Fibroblast of gingiva (primary cell): ENCODE measurements around the gene NCF4.

Source experiments
- DNase-seq: peaks from one replicate; pipeline ENCODE4 v3.0.0-alpha.2; 2011; ENCODE audit warnings: low read depth

NCF4 gene

GRCh38 chr22:36838119-36839030 lies 22.4 kb upstream of the NCF4 start:
- no peak for DNase-seq

GRCh38 chr22:36839356-36840073 lies 21.3 kb upstream of the NCF4 start:
- DNase-seq = no peak

DNA sequence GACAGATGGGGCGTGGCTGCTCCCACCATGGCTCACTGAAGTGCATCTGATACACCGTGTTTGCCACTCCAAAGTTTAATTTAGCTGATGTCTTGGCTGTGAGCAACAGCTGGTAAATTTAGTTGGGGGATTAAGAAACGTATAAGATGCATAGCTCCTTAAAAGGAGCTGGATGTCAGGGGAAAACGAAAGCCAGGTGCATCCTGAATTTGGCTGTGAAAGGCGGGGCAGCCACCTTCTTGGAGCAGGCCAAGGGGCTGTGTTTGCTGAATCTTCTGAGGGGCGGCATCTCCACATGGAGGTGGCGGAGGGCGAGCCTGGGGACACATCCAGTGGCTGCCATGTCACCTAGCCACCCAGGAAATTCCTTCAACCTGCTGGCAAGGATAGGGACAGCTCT lies 20.7 kb upstream of the NCF4 start:
- DNase-seq = no peak

DNA sequence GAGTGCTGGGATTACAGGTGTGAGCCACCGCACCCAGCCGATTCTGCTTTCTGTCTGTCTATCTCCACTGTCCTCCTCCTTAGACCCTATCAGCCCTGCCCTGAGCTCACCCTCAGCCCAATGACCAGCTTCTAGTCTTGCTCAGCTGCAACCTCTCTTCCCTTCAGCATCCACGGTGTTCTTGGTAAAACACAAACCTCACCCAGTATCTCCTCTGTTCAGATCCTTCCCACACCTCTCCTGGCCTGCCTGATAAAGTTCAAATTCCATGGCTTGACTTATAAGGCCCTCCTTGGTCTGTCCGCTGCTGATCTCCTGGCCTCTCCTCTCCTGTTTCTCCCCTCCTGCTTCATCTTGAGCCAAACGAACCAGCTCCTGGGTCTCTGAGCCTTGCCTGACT lies 14.5 kb upstream of the NCF4 start:
- no peak for DNase-seq

DNA sequence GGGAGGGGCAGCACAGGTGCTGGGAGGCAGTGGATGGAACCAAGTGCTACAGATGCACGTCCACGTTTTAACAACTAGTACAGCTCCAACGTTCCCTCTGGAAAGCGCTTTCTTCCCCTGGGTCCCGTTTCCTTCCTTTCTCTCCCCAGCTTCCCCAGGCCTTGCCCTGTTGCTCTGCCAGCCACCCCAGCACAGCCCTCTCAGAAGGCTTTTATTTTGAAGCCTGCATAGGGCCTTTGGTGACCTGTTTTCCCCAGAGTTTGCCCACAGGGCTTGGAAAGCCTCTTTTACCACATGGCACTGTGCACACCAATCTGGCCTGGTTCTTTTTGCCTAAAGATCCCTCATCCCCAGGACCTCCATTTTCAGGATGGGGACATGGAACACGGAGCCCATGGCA lies 13.9 kb upstream of the NCF4 start:
- no peak for DNase-seq

- no peak for DNase-seq
Observed at GRCh38 chr22:36850056-36850455, 10.8 kb upstream of the NCF4 start.

DNA sequence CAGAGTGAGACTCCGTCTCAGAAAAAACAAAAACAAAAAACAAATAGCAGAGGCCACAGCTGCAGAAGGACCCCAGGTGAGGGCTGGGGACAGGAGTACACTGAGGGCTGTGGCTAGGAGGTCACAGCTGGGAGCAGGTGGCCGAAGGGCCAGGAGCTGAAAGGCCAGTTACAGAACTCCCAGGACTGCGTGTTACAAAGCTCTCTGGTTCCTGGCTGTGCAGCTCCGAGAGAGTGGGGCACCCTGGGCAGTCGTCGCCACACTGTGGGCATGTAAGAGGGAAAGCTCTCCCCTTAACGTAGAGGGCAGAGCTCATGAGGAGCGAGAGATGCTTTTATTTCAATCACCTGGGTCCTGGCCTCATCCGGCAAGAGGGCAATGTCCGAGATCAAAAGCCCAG lies 10.1 kb upstream of the NCF4 start:
- DNase-seq = no peak

- DNase-seq = no peak
Observed at GRCh38 chr22:36852056-36852973, 8.5 kb upstream of the NCF4 start.

GRCh38 chr22:36853407-36854099 lies 7.3 kb upstream of the NCF4 start:
- no peak for DNase-seq

DNA sequence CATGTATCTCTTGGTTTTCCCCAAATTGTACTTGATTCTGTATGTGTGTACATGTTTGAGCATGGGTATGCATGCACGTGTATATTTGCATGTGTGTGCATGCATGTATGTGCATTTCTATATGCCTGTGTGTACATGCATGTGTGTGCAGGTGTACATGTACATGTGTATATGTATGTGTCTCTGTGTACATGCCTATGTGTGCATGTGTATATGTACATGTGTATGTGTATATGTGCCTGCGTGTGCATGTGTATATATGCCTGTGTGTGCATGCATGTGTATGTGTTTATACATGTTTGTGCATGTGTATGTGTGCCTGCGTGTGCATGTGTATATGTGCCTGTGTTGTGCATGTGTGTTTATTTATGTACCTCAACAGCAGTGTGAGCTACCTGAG lies 5.3 kb upstream of the NCF4 start:
- DNase-seq = no peak

DNA sequence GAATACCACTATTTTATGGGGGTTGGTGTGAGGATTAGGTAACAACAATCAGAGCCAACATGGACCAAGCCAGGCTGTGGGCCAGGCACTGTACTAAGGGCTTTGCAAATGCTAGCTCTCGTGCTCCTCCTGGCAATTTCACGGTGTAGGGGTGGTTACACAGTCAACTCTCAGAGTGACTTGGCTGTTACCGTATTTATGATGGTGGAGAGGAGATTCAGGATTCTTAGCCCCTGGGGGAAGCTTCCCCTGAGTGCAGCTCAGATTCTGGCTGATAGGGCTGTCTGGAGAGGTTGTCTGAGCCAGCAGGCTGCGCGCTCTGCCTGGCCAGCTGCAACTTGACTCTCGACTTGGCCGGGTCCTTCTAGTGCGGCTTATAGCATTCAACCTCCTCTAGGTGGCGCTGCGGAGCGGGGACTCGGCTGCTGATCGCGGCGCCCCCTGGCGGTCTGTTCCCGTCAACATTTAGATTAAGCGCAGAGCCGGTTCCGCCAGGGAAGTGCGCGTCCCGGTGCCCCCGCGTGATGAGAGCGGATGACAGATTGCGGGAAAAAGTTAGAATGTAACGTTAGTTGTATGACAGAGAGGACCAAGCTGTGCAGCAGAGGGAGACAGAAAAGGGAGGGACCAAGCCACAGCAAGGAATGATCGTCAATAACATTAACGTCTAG lies 4.5 kb upstream of the NCF4 start:
- peak; percentile 74 for DNase-seq

GRCh38 chr22:36856792-36857135 lies 4.0 kb upstream of the NCF4 start:
- no peak for DNase-seq

GRCh38 chr22:36858156-36858555 lies 2.6 kb upstream of the NCF4 start:
- DNase-seq = no peak

- DNase-seq = no peak
Observed at GRCh38 chr22:36858966-36859365, 1.8 kb upstream of the NCF4 start.

DNA sequence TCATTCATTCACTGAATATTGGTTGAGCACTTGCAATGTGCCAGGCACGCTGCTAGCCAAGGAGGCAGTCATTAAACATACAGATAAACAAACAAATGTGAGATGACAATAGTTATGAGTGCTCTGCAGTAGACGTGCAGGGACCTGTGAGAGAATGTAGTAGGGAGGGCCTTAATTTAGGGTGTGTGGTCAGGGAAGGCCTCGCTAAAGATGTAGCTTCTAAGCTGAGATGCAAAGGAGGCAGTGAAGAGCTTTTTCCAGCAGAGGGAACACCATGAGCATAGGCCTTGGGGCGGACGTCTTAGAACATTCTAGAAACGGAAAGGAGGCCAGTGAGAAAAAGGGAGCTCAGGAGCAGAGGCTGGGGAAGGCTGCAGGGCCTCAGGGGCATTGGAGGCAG lies 789 bp upstream of the NCF4 start:
- DNase-seq = no peak

DNA sequence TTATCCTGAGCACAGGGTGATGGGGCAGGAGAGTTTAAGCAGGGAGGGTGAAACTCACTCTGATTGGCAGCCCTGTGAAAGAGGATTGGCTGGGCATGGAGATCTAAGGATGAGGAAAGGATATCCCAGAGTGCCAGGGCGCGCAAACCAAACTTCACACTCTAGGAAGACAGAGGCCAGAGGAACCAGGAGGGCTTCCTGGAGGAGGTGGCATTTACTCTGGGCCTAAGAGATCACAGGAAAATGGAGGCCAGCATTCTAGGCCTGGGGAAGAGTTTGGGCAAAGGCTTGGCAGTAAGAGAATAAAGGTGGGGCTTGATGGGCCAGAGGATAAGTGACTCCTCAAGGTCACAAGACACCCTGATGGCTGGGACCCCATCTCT lies 377 bp upstream of the NCF4 start:
- no peak for DNase-seq

DNA sequence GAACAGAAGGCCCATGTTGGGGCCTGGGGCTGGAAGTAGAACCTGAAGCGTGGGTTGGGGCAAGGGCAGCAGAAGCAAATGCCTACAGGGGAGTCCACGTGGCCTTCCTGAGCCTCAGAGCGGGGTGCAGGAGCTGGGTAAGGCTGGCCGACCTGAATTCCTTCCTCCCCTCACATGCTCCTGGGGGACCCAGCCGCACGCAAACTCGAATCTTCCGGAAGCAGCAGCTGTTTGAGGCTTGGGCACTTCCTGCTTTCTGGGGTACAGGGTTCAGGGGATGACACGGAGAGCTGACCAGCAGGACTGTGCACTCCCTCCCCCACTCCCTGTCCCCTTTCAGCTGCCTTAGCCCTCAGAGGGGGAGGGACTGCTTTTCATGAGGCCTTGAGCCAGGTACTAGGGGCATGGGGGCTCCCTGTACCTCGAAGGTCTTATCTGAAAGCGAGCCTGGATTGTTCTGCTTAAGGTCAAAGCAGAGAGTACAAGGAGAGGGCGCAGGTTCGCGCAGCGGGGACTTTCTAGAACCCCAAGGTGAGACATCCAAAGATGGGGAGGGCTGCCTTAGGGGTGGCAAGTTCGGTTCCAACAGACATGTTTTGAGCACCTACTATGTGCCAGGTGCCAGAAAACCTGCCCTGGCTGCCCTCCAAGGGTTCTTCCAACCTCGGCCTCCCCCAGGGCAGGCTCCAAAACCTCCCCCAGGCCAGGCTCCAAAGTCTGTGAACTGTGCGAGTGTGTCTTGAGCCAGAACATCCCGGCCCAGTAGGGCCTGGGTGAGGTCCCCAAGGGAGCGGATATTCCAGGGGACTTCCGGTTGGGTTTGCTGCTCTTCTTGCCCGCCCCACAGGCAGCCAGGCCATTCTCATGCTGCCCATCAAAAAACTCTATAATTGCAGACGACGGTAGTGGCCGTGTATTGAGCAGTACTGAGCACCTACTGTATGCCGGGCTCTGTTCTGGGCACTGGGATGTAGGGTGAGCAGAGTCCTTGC lies 1.7 kb downstream of the NCF4 start:
- DNase-seq = no peak

DNA sequence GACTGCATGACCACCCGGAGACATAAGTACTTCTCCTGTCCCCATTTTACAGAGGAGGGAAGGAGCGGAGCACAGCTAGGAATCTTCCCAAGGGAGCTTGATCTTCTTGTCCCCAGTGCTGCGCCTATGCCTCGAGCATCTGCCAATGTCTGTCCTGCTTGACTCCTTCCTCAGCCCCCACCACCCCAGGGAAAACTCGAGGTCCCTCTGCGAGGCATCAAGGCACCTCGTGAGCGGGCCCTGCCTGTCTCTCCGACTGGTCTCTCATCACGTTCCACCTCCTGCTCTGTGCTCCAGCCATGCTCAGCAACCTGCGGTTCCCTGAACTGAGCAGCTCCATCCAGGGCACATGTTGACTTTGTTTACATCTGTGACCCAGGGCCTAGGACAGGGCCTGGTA lies 2.5 kb downstream of the NCF4 start:
- DNase-seq = no peak

DNA sequence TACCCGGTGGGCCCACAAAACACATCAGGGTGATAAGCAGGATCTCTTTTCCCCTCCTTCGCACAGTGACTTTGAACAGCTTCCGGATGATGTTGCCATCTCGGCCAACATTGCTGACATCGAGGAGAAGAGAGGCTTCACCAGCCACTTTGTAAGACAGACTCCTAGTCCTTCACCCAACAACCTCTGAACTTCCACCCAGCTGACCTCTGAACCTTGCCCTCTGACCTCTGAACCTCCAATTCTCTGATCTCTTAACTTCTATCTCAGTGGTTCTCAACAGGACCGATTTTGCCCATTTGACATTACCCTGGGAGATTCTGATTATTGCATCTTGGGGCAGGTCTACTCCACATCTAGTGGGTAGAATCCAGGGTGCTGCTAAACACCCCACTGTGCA lies 3.2 kb downstream of the NCF4 start:
- DNase-seq = no peak
